Ishikawa (cell line): ENCODE measurements around the gene CTLA4.

Experiments
- CEBPB ChIP-seq: IDR thresholded peaks from 2 replicates; pipeline ENCODE4 v1.6.1; 2012
- CREB1 ChIP-seq: IDR thresholded peaks from 2 replicates; pipeline ENCODE4 v1.6.1; 2012; ENCODE audit warnings: low read depth
- EGR1 ChIP-seq: IDR thresholded peaks from 2 replicates; pipeline ENCODE4 v1.6.1; 2012
- EP300 ChIP-seq: IDR thresholded peaks from 2 replicates; pipeline ENCODE4 v1.6.1; 2012; ENCODE audit warnings: borderline replicate concordance
- FOXM1 ChIP-seq: IDR thresholded peaks from 2 replicates; pipeline ENCODE4 v1.6.1; 2012; ENCODE audit warnings: low read depth, borderline replicate concordance
- MAX ChIP-seq: IDR thresholded peaks from 2 replicates; pipeline ENCODE4 v1.6.1; 2012
- NFIC ChIP-seq: IDR thresholded peaks from 2 replicates; pipeline ENCODE4 v1.6.1; 2012
- RAD21 ChIP-seq: IDR thresholded peaks from 2 replicates; pipeline ENCODE4 v1.6.1; 2012; ENCODE audit warnings: low read depth
- REST ChIP-seq: IDR thresholded peaks from 2 replicates; pipeline ENCODE4 v1.6.1; 2012; ENCODE audit warnings: low read depth, mild to moderate bottlenecking
- TAF1 ChIP-seq: IDR thresholded peaks from 2 replicates; pipeline ENCODE4 v1.6.1; 2012; ENCODE audit warnings: low read depth, mild to moderate bottlenecking
- TCF12 ChIP-seq: IDR thresholded peaks from 2 replicates; pipeline ENCODE4 v1.6.1; 2012; ENCODE audit warnings: low read depth
- TEAD4 ChIP-seq: IDR thresholded peaks from 2 replicates; pipeline ENCODE4 v1.6.1; 2012
- USF1 ChIP-seq: IDR thresholded peaks from 2 replicates; pipeline ENCODE4 v1.6.1; 2012
- YY1 ChIP-seq: IDR thresholded peaks from 2 replicates; pipeline ENCODE4 v1.6.1; 2012; ENCODE audit warnings: low read depth
- ZBTB7A ChIP-seq: IDR thresholded peaks from 2 replicates; pipeline ENCODE4 v1.6.1; 2012; ENCODE audit warnings: low read depth

CTLA4 gene

GRCh38 chr2:203853271-203853670, 14.3 kb upstream of the CTLA4 start:
- no peak for TF ChIP-seq RAD21

GRCh38 chr2:203853722-203854121, 13.8 kb upstream of the CTLA4 start:
- TF ChIP-seq TEAD4 (no peak), ZBTB7A (no peak), CREB1 (no peak), TCF12 (no peak), NFIC (no peak), MAX (no peak), CEBPB (no peak), YY1 (no peak), REST (no peak), EGR1 (no peak), RAD21 (no peak), TAF1 (no peak), FOXM1 (no peak), USF1 (no peak), EP300 (no peak)

GRCh38 chr2:203855274-203855673, 12.3 kb upstream of the CTLA4 start:
- TF ChIP-seq TAF1 (no peak), CREB1 (no peak), TEAD4 (no peak), MAX (no peak), EP300 (no peak), REST (no peak), USF1 (no peak), CEBPB (no peak), ZBTB7A (no peak), NFIC (no peak), YY1 (no peak), EGR1 (no peak)

GRCh38 chr2:203857656-203858055, 9.9 kb upstream of the CTLA4 start:
- TF ChIP-seq TCF12 (no peak), EP300 (no peak)

GRCh38 chr2:203858176-203858575, 9.4 kb upstream of the CTLA4 start:
- TF ChIP-seq YY1, result no peak
- TF ChIP-seq EGR1, result no peak
- TF ChIP-seq EP300, result no peak
- TF ChIP-seq ZBTB7A, result no peak
- TF ChIP-seq CREB1, result no peak
- TF ChIP-seq FOXM1, result no peak
- TF ChIP-seq NFIC, result no peak
- TF ChIP-seq TEAD4, result no peak
- TF ChIP-seq REST, result no peak
- no peak for TF ChIP-seq TCF12
- TF ChIP-seq TAF1, result no peak
- no peak for TF ChIP-seq RAD21
- TF ChIP-seq MAX, result no peak
- TF ChIP-seq USF1, result no peak
- no peak for TF ChIP-seq CEBPB
